GM19467 (cell line): ENCODE measurements around the gene VAC14.

Experiments used
- ATAC-seq: cut with Tn5 transposase; IDR thresholded peaks from one replicate; pipeline ENCODE4 v1.9.1; 2021; ENCODE audit warnings: mild to moderate bottlenecking, moderate library complexity; ENCODE audit not compliant: unreplicated experiment

VAC14 gene

DNA sequence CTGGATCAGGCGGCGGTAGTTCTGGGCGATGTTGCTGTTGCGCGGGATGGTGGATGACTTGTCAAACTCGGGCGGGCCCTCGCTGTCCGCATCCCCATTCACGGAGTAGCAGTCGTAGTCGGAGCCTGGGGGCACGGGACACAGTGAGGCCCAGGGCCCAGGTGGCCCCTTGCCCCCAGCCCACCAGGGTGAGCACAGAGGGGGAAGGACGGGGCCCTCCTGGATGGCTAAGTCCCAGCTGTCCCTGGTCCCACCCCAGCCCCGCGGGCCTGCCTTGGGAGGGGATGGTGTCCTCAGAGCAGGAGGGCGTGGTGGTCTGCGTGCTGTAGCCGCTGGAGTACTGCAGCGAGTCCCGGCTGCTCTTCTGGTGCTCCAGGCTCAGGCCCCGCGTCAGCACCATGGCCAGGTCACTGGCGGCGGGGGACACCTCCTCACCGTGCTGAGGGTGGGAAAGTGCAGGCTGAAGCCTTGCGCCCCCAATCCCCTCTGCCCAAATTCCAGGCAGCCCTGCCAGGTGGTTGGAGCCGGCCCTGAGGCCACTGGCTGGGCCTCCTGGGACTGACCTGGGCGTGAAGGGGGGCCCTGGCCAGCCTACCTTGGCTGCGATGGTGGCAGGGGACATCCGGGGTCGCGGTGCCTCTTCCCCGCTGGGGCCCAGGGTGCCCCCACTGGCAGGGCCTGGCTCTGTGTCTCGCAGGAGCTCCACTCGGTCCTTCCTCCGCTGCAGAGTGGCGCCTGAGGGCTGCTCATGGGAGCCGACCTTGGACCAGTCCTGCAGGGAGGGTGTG is 136.4 kb downstream of the VAC14 start:
- ATAC-seq = no peak

DNA sequence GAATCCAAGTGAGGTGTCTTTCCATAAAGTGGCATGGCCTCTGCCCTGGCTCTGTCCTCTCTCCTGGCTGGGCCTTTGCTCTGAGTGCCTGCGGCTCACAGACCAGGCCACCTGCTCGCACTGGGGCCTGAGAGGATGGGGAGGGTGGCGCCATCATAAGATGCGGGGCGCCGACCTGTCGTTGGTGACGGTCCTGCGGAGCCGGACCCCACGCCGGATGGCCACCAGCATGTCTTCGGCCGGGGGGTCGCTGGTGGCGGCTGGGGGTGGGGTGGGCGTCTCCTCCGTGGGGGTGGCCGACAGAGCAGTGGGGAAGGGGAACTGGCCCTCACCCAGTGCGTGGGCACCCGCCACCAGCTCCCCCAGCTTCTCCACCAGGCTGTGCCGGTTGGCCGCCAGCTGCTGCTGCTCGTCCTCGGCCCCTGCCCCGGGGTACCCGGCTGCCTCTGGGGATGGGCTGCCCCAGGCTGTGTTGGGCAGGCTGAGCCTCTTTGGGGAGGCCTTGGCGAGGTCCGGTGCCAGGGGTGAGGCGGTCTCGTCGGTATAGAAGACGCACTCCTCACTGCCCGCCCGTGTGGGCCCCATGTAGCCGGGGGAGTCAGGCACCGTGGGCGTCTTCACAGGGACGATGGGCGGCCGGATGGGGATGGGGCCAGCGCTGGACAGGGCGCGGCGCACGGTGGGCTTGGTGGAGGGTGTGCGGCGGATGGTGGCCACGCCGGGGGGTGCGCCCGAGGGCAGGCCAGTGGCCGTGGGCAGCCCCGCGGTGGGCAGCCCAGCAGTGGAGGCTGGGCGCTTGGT is 137.2 kb downstream of the VAC14 start:
- no peak for ATAC-seq

DNA sequence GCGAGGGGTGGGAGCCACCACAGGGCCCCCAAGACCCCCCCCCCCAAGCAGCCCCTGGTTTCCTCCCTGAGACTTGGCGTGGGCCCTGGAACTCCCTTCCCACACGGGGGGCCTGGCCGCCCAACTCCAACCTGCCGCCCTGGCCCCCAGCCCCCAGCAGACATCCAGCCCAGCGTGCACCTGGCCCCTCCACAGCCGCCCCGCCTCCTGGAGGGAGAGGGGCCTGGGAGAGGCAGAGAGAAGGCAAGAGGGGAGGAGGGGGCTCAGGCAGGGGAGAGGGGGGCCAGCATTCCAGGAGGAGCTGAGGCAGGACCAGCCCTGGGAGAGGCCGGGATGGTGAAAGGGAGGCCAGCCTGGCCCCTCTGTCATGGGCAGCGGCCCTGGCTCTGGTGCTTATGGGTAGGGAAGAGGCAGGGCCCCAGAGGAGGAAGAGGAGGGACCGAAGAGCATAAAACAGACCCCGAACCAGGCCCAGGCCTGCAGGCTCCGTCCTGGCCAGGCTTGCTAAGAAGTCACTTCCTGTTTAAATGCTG is 137.9 kb downstream of the VAC14 start:
- ATAC-seq = no peak

DNA sequence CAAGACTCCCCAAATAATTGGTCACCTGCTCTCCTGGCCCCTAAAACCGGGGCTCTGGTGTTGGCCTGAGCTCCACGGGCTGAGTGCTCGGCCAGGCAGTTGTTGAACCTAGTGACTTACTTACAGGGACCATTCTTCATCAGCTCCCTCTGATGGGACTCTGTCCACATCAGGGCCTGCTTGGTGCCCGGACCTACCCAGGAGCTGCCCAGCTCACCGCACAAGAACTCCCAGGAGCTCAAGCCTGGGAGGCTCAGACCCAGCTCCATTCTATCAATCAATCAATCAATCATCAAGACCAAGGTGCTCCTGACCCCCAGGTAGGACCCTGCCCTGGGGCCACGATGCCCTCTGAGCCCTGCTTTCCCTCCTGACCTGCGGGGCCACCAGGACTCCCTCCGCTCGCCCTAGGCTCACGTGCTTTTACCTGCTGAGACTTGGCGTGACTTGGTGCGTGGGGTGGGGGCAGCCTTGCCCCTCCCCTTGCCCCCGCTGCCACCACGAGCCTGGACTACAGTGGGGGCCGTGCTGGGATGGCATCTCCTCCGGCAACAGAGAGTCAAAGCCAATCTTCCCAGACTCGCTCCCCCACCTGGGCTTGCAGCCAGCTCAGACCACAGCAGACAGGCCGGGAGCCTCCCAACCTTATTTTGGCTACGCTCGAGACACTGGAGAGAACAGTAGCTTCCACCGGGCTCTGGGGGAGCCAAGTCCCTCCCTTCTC is 138.9 kb downstream of the VAC14 start:
- ATAC-seq = no peak

DNA sequence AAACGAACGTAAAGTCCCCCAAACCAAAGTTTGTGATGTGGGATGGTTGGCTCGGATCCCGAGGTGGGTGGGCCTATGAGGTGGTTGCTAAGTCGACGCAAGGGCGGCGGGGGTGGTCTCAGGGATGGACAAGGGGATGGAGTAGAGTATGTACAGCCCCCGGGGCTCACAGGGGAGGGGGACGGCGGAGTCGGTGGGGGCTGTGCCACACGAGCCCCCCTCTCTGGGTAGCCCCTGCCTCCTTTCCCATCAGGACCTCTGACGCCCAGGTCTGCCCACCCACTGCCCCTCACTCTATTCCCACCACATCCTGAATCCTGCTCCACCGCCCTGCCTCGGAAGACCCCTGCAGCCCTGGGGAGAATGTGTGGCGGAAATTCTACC is 139.4 kb downstream of the VAC14 start:
- no peak for ATAC-seq

DNA sequence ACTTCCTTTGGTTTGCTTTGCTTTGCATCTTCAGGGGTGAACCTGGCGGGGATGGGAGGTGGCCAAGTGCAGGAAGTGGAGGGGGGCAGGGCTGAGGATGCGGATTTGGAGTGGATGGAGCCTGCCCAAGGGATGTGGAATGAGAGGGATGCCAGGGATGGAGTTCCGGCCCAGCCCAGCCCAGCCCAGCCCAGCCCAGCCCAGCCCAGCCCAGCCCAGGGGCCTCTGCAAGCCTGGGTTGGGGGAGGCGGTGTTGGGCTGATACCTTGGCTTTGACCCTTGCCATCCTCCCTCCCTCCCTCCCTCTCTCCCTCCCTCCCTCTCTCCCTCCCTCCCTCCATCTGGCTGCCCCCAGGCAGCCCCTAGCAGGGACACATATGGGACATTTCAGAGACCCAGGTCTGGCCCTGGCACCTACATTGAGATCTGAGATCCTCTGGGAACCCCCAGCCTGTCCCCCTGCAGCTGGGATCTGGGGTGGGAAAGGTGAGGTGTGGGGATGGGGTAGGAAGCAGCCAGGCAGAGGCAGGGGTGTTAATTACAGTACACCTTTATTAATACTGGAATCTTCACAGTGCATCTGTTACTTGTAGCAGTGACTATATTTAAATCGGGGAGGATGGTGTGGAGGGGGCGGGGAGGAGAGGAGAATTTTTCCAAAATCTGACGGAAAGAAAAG is 140.1 kb downstream of the VAC14 start:
- ATAC-seq = no peak

DNA sequence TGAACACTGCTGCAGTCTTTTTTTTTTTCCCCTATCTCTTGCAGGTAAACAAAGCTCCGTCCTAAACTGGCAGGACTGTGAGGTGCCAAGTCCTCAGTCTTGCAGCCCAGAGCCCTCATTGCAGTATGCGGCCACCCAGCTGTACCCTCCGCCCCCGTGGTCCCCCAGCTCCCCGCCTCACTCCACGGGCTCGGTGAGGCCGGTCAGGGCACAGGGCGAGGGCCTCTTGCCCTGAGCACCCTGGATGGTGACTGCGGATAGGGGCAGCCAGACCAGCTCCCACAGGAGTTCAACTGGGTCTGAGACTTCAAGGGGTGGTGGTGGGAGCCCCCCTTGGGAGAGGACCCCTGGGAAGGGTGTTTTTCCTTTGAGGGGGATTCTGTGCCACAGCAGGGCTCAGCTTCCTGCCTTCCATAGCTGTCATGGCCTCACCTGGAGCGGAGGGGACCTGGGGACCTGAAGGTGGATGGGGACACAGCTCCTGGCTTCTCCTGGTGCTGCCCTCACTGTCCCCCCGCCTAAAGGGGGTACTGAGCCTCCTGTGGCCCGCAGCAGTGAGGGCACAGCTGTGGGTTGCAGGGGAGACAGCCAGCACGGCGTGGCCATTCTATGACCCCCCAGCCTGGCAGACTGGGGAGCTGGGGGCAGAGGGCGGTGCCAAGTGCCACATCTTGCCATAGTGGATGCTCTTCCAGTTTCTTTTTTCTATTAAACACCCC is 140.8 kb downstream of the VAC14 start:
- ATAC-seq = no peak

DNA sequence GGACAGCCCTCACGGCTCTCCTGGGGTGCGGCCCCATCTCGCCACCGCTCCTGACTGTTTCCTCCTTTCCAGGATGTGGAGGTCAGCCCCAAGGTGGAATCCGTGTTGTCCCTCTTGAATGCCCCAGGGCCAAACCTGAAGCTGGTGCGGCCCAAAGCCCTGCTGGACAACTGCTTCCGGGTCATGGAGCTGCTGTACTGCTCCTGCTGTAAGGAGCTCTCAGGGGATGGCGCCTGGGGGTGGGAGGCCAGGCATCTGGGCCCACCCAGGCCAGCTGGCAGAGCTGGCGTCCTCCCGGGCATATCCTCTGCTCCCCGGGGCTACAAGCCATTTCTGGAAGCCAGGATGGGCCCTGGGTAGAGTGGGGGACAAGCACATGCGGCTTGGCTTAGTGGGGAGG is 141.4 kb downstream of the VAC14 start:
- no peak for ATAC-seq

DNA sequence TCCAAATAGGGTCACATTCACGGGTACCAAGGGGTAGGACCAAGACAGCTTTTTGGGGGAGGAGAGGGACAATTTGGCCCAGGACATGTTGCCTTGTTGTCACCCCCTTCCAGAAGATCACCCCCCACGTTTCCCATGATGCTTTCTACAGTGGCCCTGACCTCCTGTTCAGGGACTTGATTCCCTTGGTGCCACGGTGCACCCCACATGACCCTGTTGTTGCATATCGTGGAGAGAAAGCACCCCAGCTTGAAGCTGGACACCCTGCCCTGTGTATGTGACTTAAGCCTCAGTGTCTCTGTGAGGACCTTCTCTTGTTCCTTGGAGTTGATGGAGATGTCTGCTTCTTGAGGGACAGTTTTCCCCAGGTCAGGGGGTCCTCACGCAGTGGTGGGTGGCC is 142.0 kb downstream of the VAC14 start:
- no peak for ATAC-seq

DNA sequence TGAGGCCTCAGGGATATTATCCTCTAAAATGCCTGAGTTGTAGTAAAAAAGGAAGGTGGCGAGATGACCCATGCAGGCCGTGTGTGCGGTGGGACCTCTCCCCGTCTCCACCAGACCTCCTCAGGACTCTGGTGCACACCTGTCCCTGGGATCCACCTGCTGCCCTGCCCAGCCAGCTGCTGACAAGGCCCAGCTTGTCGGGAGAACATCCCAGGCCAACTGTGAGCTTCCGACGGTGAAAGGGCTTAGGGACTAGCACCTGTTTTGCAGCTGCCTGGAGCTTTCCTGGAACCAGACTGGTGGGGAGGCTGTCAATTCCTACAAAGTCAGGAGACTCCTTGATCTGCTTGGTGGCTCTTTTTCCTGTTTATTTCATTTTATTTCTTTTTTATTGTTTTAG is 143.0 kb downstream of the VAC14 start:
- ATAC-seq = no peak

DNA sequence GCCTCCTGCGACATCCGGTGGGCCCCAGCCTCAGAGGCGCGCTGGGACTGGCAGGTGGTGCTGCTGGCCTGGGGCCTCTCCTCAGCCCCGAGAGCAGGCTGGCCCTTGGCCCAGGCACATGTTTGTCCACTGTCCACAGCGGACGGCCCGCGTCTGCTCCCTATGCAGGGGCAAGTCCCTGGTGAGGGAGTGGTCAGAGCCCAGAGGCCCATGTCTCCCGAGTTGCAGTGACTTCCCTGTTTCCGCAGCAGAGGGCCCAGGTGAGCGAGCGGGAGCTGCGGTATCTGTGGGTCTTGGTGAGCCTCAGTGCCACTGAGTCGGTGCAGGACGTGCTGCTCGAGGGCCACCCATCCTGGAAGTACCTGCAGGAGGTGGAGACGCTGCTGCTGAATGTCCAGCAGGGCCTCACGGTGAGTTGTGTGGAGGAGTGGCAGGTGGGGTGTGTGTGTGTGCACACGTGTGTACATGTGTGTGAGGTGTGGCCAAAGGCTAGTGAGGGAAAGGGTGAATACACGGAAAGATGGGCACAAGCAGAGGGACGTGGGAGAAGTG is 144.2 kb downstream of the VAC14 start:
- no peak for ATAC-seq

DNA sequence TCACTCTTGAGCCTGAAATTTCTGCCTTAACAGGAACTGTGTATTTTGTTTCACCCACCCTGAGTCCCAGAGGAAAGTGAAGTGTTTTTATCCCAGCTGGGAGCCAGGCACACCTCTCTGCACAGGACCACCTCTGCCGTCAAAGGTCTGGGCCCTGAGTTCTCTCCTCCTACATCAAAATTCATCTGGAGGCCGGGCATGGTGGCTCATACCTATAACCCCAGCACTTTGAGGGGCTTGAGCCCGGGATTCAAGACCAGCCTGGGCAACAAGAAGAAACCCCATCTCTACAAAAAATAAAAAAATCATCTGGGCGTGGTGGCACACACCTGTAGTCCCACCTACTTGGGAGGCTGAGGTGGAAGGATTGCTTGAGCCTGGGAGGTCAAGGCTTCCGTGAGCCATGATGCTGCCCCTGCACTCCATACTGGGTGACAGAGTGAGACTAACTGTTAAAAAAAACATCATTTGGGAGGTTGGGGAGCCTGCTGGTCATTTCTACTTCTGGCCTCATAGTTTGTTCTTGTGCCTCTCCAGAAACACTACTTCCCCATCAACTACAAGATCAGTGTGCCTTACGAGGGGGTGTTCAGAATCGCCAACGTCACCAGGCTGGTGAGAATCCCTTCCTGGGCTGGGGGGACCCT is 144.8 kb downstream of the VAC14 start:
- ATAC-seq = no peak

DNA sequence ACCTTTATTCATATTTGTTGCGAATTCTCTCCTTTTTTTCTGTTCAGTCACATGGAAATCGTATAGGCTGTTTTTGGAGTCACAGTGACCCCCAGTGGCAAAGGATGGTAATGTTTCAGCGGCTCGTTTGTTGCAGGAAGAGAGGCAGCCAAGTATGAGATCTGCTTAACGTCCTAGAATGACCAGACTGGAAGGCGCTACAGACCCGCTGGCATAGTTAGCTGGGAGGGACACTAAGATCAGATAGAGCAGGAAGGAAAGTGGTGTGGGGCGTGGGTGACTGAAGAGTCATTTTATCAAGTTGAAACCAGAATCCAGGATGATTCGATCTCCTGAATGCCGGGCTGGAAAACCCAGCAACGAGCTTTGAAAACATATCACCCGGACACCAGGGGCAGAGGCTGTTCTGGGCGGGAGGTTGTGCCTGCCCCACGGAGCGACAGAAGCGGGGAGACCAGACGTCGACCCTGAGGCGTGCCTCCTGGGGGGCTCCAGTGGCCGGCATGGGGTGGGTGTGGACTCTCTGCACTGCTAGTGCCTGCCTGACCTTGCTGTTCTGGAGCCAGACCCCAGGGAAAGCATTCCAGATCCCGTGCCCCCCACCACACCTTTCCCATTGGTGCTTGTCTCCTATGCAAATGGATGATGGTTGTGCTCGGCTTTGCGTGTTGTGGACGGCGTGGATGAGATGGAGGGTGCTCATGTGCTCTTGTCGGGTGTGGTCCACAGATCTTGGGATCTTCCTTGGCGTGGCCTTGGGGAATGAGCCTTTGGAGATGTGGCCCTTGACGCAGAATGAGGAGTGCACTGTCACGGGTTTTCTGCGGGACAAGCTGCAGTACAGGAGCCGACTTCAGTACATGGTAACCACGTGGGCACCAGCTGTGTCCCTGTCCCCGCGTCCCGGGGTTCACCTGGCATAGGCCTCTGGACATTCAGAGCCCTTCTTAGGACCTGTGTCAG is 146.9 kb downstream of the VAC14 start:
- ATAC-seq = no peak

DNA sequence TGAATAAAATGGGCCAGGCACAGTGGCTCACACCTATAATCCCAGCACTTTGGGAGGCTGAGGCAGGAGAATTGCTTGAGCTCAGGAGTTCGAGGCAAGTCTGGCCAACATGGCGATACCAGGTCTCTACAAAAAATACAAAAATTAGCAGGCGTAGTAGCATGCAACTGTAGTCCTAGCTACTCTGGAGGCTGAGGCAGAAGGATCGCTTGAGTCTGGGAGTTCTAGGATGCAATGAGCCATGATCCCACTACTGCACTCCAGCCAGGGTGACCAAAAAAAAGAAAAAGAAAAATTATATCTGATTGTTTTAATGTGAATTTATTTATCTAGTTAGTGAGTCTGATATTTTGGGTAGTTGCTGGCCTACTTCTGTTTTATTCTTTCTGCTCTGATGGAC is 147.6 kb downstream of the VAC14 start:
- no peak for ATAC-seq

DNA sequence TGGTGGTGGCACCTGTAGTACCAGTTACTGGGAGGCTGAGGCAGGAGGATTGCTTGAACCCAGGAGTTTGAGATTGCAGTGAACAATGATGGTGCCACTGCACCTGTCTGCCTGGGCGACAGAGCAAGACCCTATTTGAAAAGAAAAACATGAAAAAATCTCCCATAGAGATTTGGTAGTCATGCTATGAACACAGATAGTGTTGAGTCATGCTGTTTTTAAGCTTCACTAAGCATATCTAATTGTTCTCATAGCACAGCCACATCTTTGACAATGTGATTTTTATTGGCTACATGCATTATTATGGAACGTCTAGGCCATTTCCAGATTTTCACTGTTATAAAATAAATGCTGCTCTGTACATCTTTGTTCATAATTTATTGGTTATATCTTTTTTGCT is 148.6 kb downstream of the VAC14 start:
- ATAC-seq = no peak

DNA sequence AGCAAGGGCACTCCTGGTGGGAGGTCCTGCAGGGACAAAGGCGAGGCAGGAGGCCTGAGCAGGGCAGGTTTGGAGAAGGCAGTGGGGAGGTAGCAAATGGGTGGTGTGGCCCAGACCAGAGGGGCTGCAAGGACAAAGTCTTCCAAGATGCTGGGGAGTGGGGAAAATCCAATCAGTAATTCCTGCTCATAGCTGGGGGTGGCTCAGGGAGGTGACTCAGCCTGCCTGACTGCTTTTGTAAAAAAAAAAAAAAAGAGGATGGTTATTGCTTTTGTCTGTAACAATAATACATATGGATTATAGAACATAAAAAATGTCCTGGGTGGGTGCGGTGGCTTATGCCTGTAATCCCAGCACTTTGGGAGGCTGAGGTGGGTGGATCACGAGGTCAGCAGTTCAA is 149.4 kb downstream of the VAC14 start:
- no peak for ATAC-seq

DNA sequence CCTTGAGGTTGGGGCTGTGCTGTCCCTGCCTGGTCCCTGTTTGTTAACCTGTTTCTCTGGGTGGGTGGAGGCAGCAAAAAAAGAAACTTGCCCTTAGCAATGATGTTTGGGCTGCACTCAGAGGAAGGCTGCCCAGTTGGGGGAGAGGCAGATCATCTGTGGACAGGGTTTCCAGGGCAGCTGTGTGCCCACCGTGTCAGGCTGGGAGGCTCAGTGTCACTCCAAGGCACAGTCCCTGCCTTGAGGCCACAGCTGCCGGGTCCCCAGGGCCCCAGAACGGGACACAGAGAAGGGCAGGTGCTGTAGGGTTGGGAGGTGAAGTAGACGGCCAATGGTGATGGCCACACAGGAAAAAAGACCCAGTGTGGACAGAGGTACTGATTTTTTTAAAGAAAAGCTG is 150.7 kb downstream of the VAC14 start:
- ATAC-seq = no peak

DNA sequence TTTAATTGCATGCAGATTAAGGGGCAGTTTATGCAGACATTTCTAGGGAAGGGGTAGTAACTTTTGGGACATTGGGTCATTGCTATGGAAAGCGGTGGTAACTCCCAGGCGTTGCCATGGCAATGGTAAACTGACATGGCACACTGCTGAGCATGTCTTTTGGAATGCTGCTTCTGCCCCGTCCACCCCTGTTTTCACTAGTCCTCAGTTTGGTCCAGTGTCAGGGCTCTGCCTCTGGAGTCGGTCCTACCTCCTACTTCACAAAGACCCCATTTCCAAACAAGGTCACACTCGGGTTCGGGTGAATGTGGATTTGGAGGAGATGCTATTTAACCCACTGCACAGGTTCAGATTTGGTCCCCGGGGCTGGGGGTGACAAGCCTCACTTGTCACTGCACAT is 151.7 kb downstream of the VAC14 start:
- ATAC-seq = no peak
